SK-N-SH (cell line): ENCODE measurements around the gene VRTN.

Experiments
- CTCF ChIP-seq: fragments of 200-600 bp; sonication (generic); IDR thresholded peaks from 2 replicates; pipeline ENCODE4 v1.6.1; 2017; ENCODE audit warnings: antibody characterized with exemption, mild to moderate bottlenecking, moderate library complexity
- MEF2A ChIP-seq: IDR thresholded peaks from 2 replicates; pipeline ENCODE4 v1.4.0; 2012; ENCODE audit warnings: low read depth, borderline replicate concordance
- USF2 ChIP-seq: fragments of 150-350 bp; IDR thresholded peaks from 2 replicates; pipeline ENCODE4 v1.6.1; 2017; ENCODE audit warnings: antibody characterized with exemption, low read length, low read depth, borderline replicate concordance
- YY1 ChIP-seq: IDR thresholded peaks from 2 replicates; pipeline ENCODE4 v1.4.0; 2012; ENCODE audit warnings: low read depth, mild to moderate bottlenecking

GRCh38 chr14:74358176-74358829 lies 10.0 kb downstream of the VRTN start:
- TF ChIP-seq CTCF = no peak
- TF ChIP-seq YY1 = no peak
- TF ChIP-seq USF2 = no peak
- TF ChIP-seq MEF2A = no peak
